GM21390 (cell line): Measurements from ENCODE around the gene COL6A5.
"Not testable (repeated sequence)": the region's sequence is repeated elsewhere in the genome, so short reads cannot be mapped to it uniquely, and the experiment has no call there.

Experiments
- ATAC-seq: cut with Tn5 transposase; IDR thresholded peaks from one replicate; pipeline ENCODE4 v1.9.1; 2021; ENCODE audit not compliant: unreplicated experiment

Gene COL6A5

DNA sequence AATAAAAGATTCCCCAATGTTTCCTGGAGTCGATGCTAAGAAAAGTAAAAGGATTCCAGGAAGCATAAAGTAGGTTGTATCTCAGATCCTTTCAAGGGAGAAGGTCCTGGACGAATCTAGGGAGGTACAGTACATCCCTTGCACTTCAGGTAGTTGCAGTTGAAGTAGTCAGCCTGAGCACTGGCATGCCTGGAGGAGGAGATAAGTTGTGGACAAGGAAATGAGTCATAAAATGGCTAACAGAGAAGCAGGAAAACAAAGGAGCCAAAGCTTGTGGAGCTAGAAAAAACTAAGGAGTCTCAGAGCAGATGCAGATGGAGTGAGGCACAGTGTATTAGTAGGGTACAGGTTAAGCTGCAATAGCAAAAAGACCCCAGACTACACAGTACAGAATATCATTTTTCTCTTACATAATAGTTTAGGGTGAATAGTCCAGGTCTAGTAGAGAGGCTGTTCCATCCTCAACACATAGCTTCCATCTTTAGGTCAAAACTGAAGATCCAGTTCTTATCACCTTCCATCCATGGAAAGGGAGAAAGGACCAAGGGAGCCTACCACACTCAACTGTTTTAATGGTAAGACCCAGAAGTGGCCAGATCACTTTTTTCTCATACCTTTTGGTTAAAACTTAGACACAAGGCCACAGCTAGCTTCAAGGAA is 41.3 kb downstream of the COL6A5 start:
- ATAC-seq: no peak

- ATAC-seq: no peak
These were observed 44.4 kb downstream of the COL6A5 start for GRCh38 chr3:130389743-130390478.

GRCh38 chr3:130392266-130392665 is 46.8 kb downstream of the COL6A5 start:
- ATAC-seq: no peak

DNA sequence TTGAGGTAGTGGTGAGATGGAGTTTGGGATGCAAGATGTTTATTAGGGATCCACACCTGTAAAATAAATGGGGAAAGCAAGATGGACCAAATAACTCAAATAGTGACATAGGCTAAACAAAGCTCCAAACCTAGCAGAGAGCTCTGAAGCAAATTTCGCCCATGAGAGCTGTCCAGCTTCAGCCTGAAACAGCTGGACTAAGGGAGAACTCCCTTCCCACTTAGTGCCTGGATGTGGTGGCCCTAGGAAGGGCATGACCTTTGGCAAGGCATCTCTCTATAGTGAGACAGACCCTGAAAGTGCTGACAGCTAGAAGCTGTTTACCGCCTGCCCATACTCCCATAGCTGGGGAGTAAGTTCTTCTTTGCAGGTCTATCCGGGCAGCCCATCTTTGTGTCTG is 48.1 kb downstream of the COL6A5 start:
- no peak for ATAC-seq

GRCh38 chr3:130395331-130395730 is 49.9 kb downstream of the COL6A5 start:
- ATAC-seq: no peak

- ATAC-seq: no peak
These were observed 50.4 kb downstream of the COL6A5 start for GRCh38 chr3:130395916-130396315.

DNA sequence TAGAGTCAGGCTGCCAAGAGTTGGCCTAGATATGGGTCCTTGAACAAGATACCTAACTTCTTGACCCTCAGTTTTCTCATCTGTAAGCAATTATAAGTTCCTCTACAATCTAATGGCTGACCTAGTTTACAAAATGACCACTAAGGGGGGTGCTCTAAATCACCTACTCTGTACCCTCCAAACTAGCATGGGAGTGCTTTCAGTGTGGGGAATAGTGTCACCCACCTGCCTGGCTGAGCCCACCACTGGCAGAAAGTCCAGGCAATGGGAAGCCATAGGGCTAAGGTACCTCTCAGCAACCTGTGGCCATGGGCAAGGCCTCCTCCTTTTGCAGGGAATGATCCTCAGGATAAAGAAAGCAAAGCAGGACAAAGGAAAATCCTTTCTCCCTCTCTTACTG is 58.9 kb downstream of the COL6A5 start:
- ATAC-seq: no peak

DNA sequence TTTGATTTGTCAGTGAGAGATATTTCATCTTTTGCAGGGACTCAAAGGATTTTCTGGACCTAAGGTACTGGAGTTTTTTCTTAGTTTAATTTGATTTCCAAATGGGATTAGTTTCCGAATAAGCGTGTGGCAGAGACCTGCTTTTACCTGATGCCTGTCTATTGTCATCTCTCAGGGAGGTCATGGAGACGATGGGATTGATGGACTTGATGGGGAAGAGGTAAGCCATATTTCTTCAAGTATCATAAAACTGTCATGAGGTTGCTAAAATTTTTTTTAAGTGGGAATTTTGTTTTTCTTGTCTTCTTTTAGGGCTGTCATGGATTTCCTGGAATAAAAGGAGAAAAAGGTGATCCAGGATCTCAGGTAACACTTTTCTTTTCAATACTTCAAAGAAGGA is 60.5 kb downstream of the COL6A5 start:
- ATAC-seq: no peak

GRCh38 chr3:130408253-130408652 is 62.8 kb downstream of the COL6A5 start:
- ATAC-seq: not testable (repeated sequence)

- no peak for ATAC-seq
These were observed 65.8 kb downstream of the COL6A5 start for GRCh38 chr3:130411320-130411719.

- ATAC-seq: no peak
These were observed 67.6 kb downstream of the COL6A5 start for GRCh38 chr3:130412991-130413560.

DNA sequence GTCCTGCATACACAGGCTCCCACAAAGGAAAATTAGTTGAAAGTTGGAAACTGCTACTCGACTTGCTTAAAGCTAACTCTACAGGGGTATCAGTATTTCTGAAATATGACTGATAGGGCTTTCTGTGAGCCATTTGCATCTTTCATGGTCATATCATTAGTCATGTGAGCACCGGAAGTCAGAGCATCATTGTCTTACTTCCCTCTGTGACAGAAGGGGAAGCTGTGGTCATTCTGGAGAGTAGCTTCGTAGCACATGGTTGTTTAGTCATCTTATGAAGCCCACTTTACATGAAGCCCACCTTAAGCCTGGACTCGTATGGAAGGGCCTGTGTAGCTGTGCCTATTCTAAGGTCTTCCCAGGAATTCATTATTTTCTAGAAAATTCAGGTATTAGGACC is 69.0 kb downstream of the COL6A5 start:
- ATAC-seq: no peak

GRCh38 chr3:130420466-130420865 is 75.0 kb downstream of the COL6A5 start:
- no peak for ATAC-seq

DNA sequence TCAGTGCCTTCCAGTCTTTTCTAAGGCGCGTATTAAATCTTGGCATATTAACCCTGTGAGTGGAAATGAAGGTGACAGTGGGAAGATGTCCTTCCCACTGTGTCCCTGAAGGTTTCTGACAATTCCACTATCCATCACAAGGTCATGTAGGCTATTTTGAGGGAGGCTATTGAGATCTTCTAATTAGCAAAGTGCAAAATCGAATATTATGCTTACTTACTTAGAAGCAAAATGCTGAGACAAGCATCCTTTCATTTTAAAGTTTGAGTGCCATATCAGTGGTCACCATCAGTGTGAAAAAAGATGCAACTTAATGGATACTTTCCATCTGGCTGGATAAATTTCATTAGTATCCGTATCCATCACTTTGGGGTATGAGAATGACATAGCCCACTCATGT is 77.6 kb downstream of the COL6A5 start:
- ATAC-seq: no peak

DNA sequence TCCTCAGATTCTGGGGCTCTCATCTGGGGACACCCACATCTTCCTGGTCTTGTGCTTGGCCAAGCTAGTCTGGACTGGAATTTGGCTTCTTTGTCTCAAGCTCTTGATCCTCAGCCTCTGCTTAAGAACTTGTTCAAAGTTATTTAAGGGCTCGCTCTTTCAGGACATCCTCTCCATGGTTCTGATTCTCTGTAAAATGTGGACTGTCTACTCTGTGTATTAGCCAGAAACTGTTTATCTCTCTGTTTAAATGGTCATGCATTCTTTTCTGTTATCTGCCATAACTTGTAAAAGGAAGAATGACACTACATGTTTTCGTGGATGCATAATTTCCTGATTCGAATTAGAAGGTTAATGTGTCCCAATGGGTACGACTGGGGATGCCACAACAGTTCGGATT is 79.4 kb downstream of the COL6A5 start:
- ATAC-seq: no peak

GRCh38 chr3:130425484-130425883 is 80.0 kb downstream of the COL6A5 start:
- no peak for ATAC-seq

DNA sequence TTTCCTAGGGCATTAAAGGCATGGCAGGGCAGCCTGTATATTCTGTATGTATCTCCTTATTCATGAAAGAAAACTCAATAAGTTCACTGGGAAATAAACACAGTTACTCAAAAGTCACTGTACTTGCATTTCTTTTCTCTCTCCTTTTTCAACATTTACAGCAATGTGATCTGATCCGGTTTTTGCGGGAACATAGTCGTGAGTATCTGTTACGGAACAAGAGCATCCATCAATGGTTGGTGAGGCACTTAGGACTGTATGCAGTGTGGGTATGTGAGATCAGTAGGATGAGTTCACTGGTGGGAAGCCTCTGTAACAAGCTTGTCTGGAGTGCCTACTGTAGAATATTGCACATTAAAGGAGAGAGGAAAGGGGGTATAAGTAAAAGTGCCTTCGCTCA is 80.7 kb downstream of the COL6A5 start:
- no peak for ATAC-seq

DNA sequence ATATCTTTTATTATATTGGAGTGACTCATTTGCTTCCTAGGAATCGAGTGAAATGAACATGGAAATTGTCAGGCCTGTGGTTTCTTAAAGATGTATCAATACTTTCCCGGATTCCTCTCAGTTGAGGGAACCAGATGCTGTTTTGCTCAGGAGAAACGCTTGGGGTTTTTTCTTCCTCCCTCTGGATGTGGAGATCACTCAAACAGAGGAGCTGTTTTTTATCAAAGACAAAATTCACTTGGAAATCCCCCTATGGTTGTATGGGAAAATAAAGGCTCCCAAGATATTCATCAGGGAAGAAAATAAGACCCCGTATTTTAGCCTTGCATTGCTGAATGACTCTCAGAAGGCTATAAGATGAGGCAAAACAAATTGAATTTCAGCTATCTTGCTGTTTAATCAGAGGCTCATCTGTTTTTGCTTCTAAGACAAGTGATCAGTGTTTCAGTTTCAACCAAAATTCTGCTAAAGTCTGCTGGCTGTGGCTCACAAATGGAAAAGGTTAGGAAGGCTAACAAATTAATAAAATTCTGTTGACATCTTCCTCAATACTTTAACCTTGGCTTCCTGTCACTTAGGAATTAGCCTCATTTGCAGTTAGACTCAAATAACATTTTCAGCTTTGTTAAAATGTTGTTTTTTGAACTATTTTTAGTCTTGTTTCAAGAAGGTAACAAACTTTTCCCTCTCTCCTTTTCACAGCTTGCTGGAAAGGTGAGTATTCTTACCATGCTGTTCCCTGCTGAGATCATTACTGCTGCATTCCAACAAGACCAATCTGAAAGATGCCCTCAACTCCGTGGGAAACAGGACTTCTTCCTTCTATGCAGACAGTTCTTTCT is 83.6 kb downstream of the COL6A5 start:
- no peak for ATAC-seq

GRCh38 chr3:130429713-130430023 is 84.2 kb downstream of the COL6A5 start:
- no peak for ATAC-seq

DNA sequence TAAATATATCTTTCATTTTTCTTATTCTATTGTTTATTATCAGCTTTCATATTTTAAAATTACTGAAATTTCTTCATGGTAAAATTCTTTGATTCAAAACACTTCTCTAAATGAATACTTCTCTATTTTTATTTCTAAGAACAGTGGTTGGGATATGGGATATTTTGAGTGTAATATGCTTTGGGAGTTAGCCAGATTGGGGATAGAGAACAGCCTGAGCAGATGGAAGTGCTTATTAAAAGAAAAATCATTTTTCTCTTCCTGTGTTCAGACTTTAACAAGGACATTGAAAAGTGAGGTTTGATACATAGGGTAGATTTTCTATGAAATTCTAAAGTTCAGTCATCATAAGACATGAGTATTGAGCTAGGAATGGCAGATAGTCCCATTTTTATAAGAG is 84.8 kb downstream of the COL6A5 start:
- ATAC-seq: no peak

DNA sequence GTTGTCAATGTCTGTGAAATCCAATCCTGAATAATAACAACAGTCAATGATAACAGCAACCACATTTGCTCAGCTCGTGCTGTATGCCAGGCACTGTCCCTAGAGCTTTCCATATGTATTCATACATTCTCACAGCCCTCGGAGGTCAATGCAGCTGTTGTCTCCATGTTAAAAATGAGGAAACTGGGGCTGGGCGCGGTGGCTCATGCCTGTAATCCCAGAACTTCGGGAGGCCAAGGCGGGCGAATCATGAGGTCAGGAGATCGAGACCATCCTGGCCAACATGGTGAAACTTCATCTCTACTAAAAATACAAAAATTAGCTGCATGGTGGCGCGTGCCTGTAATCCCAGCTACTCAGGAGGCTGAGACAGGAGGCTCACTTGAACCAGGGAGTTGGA is 86.6 kb downstream of the COL6A5 start:
- ATAC-seq: not testable (repeated sequence)

DNA sequence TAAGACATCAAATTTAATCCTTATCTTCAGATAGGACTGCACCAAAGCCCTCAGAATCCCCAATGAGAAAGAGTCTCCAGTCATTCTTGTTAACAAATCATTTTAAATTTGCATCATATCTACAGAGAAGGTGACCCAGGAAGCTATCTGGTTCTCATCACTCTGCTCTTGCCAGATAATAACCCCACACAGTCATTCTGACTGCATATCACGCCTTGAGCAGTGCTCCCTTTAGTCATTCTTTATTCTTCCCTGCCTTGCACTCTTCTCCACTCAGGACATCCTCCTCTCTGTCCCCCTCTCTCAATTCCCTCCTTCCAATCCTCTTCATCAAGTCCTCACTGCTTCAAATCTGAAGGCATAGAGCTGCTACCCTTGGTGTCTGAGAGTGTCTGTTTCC is 87.8 kb downstream of the COL6A5 start:
- no peak for ATAC-seq
